ENCODE measurements around the gene MEIOSIN. TPM values are rescaled to one million over a fixed set of nuclear protein-coding genes. Genes with fewer than 3 reads are reported as not detected.

The MEIOSIN gene
- total RNA-seq, 4 donors from 2014 or later, result not detected

- no peaks in the 10 kb centered on the region for H3K27me3 ChIP-seq
- peak overlapping the region in 1 of 4 donors; percentile 80 for H3K4me3 ChIP-seq
- peaks cover 0 to 52% (median 8%) of the 10 kb centered on the region in 3 donors for H3K36me3 ChIP-seq
- H3K27ac ChIP-seq, result peak overlapping the region in 1 of 4 donors; percentile 88
- no peak for DNase-seq (ENCODE audit: low spot score in 2 of 2)
- WGBS, 2 donors, result 73 to 83% methylated on average over 8 of the region's 8 CpGs
- H3K4me1 ChIP-seq, result peaks cover 0 to 25% (median 15%) of the 10 kb centered on the region in 4 donors
- TF ChIP-seq POLR2A (IDR thresholded peaks at IDR 0.05) (no peak), EP300 (IDR thresholded peaks at IDR 0.05) (peak in 1 of 2 donors; percentile 7), CTCF (IDR thresholded peaks at IDR 0.05) (no peak)
- no peaks in the 10 kb centered on the region for H3K9me3 ChIP-seq
Measured at GRCh38 chr19:45790942-45791341, 57.7 kb downstream of the MEIOSIN start.

GRCh38 chr19:45791744-45792469 is 58.7 kb downstream of the MEIOSIN start:
- no peaks in the 10 kb centered on the region for H3K27me3 ChIP-seq
- H3K36me3 ChIP-seq, result peaks cover 0 to 42% (median 8%) of the 10 kb centered on the region in 3 donors
- no peaks in the 10 kb centered on the region for H3K9me3 ChIP-seq
- WGBS, 2 donors, result 8 to 11% methylated on average over 14 to 18 of the region's 31 CpGs
- TF ChIP-seq CTCF (IDR thresholded peaks at IDR 0.05) (no peak), POLR2A (IDR thresholded peaks at IDR 0.05) (no peak), EP300 (IDR thresholded peaks at IDR 0.05) (no peak)
- peak overlapping the region; percentile 41 to 80 (median 62) for H3K4me3 ChIP-seq
- H3K27ac ChIP-seq, result peak overlapping the region; percentile 38 to 88 (median 74)
- peaks cover 0 to 25% (median 15%) of the 10 kb centered on the region in 4 donors for H3K4me1 ChIP-seq
- DNase-seq (ENCODE audit: low spot score in 2 of 2), result no peak

GRCh38 chr19:45792470-45793177 is 59.4 kb downstream of the MEIOSIN start, which contains the start of gene DMWD:
DMWD (minus strand) TSS chr19:45792845; CDS start chr19:45792756, 89 bp downstream.
- Histone ChIP-seq H3K4me3 (peak within 1 kb of the TSS; percentile 41 to 80 (median 62)), H3K27me3 (no peaks in the 10 kb centered on the region), H3K27ac (peak within 1 kb of the TSS; percentile 38 to 88 (median 76)), H3K36me3 (peaks cover 0 to 35% (median 8%) of the 10 kb centered on the region in 3 donors), H3K9me3 (no peaks in the 10 kb centered on the region), H3K4me1 (peaks cover 0 to 25% (median 15%) of the 10 kb centered on the region in 4 donors)
- TF ChIP-seq POLR2A (IDR thresholded peaks at IDR 0.05), result peak; percentile 67 to 81
- TF ChIP-seq CTCF (IDR thresholded peaks at IDR 0.05), result peak in 2 of 5 experiments; percentile 23 to 43
- TF ChIP-seq EP300 (IDR thresholded peaks at IDR 0.05), result peak; percentile 67 to 78
- DNase-seq (ENCODE audit: low spot score in 2 of 2), result peak; percentile 100
- 0% methylated on average over 19 to 38 of the region's 86 CpGs for WGBS, 2 donors

GRCh38 chr19:45793178-45793564 is 59.9 kb downstream of the MEIOSIN start:
- peak overlapping the region in 1 of 4 donors; percentile 80 for H3K4me3 ChIP-seq

More at GRCh38 chr19:45793178-45793564, 59.9 kb downstream of the MEIOSIN start:
- TF ChIP-seq POLR2A (IDR thresholded peaks at IDR 0.05) (no peak), EP300 (IDR thresholded peaks at IDR 0.05) (no peak), CTCF (IDR thresholded peaks at IDR 0.05) (no peak)
- Histone ChIP-seq H3K9me3 (no peaks in the 10 kb centered on the region), H3K27me3 (no peaks in the 10 kb centered on the region), H3K4me1 (peaks cover 0 to 25% (median 15%) of the 10 kb centered on the region in 4 donors), H3K27ac (peak overlapping the region in 3 of 4 donors; percentile 17 to 83 (median 80)), H3K36me3 (peaks cover 0 to 29% (median 8%) of the 10 kb centered on the region in 3 donors)
- DNase-seq (ENCODE audit: low spot score in 2 of 2), result no peak
- 40 to 44% methylated on average over 3 of the region's 3 CpGs for WGBS, 2 donors

Data from tibial nerve (tissue), 4 donors.